NCI-H187 (cell line): Measurements from ENCODE around the gene KLHDC3.

Experiments
- DNase-seq, 2 experiments: peaks; one replicate each; lab custom pipeline; 2025; lab: John Stamatoyannopoulos, UW

KLHDC3 gene, protein sequence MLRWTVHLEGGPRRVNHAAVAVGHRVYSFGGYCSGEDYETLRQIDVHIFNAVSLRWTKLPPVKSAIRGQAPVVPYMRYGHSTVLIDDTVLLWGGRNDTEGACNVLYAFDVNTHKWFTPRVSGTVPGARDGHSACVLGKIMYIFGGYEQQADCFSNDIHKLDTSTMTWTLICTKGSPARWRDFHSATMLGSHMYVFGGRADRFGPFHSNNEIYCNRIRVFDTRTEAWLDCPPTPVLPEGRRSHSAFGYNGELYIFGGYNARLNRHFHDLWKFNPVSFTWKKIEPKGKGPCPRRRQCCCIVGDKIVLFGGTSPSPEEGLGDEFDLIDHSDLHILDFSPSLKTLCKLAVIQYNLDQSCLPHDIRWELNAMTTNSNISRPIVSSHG

DNA sequence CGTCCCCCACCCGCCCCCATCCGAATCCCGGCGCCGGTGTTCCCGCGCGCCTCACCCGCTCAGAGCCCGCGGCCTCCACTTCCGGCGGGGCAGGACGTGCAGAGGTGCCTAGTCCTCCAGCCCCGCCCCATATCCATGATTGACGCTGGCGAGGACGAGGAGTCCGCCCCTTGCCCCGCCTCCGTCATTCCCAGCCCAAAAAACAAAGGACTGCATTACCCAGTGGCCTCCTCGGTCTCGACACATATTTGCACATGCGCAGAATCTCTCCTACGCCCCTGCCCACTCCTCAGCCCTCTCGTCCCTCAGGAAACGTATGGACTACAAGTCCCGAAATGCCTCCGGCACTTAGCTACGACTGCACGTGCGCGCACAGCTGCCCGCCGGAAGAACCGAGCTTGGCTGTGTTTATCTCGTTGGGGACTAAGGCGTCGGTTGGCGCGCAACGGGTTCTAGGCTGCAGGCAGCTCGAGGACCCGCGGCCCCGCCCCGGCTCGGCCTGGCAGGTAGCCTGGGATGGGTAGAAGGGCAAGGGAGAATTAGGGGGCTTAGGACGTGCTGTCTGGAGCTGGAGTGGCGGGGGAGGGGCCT is at the start of gene KLHDC3, which contains the start of gene MEA1:
KLHDC3 (plus strand) TSS at position 407 of the 591 bp plus-strand sequence. CDS start 2,944 bp downstream, outside the sequence.
MEA1 (minus strand) TSS at position 104 of the 591 bp plus-strand sequence. CDS start 133 bp downstream, outside the sequence.
- DNase-seq, result peak; percentile 96 to 98

DNA sequence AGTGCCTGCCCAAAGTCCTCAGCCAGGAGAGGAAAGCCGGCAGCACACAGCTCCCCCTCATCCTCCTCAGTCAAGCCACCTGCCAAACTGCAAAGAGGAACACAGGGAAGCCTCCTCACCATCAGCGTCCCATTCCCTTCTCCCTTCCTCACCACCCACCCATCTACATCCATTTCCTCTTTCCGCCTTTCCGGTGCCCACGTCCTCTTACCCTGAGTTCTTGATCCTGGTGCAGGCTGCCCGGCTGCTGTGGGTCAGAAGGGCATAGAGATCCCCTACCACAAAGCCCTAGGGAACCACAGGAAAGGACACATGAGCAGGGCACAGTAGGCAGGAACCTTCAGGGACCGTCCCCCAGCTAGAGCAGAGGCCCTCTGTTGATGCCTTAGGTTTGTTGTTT is 47.5 kb upstream of the KLHDC3 start:
- DNase-seq, result no peak

DNA sequence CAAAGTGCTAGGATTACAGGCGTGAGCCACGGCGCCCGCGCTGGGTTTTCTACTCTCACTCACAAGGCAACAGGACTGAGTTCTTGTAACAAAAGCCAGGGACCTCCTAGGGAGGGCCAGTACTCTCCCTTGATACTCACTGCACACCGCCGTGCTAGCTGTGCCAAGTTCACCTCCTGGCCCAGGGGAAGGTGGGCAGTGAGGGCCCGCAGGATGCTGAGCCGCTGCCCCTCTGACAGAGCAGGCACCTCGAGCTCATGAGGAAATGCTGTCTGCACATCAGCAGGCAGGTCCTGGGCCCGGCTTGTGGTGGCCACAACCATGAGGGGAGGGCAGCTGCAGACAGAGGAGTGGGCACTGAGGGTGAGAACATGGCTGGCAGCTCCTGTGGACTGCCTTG is 46.8 kb upstream of the KLHDC3 start:
- DNase-seq, result no peak

DNA sequence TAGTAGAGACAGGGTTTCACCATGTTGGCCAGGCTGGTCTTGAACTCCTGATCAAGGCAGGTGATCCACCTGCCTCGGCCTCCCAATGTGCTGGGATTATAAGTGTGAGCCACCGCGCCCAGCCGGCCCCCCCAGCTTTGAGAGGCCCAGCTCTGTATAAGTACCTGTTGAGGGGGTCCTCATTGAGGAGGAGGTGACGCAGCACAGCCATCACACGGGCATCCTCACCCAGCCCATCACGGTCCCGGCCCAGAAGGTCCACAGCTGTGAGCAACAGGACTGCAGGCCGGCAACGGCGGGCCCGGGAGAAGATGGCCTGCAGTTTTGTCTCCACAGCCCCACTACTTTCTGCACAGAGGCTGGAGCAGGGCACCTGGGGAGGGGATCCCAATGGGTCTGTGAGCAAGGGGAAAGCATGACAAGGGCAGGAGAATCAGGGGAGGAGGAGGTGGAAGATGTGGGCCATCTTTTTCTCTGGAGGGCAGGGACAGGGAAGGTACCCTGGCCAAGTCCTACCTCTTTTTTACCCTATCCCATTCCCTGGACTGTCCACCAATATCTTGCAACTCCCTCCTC is 45.8 kb upstream of the KLHDC3 start:
- DNase-seq, result no peak

DNA sequence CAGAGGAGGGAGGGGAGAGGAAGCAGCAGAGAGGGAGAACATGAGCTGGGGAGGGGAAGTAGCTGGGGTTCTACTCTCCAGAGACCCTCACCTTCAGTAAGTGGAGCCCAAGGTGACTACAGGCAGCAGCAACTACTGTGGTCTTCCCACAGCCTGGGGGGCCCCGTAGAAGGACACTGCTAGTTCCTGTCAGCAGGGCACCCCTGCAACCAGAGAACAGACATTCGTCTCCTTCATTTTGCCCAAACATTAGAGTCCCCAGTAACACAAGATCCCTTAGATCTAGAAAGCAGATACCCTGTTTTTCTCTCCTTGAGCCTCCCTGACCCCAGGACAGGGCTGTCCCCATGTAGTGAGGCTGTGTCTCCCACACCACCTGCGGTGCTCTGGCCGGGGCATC is 45.3 kb upstream of the KLHDC3 start:
- DNase-seq, result no peak

DNA sequence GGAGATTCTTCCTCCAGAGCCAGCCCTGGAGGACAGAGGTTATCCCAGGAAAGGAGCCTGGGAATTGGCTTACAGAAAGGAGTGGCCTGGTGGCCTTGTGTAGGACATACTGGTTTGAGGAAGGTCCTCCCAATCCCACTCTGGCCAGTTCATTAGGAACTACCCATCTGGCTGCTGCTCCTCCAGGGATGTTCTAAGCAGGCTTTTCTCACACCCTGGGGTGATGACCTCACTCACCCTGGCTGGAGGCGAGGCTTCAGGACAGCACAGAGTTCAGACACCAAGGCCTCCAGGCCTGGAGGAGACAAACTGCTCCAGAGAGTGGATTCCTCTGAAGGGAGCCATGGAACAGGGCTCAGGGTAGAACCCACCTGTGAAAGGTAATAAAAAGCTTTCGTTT is 44.6 kb upstream of the KLHDC3 start:
- no peak for DNase-seq

DNA sequence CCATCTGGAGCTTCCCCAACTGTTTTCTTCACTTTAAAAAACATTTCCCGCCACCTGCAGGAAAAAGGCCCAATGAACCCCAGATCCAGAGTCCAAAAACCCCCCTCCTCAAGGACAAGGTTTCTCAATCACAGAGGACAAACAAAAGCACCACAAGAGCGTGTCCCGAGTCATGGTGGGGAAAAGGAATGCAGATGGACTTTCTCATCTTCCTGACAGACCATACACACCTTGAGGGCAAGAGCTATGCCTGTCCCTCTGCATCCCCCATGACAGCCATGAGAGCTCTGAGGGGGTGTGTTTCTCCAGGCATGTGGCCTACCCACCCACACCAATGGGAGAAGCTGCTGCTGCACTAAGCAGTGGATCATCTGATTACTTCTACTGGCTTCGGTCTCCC is 44.1 kb upstream of the KLHDC3 start:
- no peak for DNase-seq

DNA sequence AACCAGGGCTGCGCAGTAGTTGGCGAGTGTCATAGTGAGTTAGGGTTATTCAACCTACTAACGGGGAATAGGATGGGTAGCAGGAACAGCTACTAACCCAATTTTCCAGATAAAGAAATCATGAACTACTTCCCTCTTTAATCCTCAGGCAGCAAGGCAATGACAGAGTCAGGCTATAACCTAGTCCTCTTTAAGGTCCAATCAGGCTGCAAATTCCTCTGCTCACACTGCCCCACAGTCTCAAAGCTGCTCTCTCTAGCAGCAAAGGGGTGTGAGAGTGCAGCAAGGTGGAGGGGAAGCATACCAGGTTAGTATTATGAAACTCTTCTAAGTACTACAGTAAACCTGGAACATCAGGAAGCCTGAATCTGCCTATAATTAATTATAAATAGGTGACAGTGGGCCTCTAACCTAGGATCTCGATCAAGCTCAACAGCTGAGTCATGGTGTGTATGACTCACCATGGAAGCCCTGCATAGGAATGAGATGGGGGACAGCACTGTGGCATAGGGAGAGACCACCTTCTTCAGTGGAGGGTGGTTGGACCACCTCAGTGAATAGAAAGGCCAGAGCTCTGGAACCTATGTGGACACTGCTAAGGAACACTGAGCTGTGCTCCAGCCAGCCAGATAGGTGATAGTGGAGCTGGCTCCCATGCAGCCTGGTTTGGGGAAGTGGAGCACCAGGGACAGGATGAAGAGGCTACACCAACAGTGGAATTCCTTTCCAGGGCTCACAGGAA is 43.0 kb upstream of the KLHDC3 start:
- no peak for DNase-seq

DNA sequence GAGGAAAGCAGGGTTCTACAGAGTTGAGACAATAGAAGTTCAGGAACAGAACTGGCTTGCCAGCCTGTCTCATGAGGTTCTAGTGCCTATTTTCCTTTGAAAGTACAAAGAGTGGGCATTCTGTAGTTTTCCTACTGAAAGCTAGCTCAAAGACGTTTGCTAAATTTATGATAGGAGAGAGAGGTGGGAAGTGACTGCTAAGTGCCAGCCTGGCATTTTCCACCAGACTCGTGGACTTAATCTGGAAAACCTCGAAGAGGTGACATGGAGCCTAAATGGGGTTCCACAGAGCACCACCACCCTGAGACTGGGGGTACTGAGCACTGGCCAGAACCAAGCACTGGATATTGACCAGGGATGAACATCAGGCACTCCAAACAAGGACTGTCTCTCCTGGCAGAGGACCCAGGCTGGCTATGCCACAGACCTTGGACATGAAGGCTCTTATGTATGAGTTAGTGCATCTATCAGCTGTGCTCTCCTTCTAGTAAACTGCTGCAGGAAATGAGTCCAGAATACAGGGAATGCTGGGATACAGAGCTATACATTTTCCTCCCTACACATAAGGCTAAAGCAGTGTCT is 42.2 kb upstream of the KLHDC3 start:
- DNase-seq, result no peak

DNA sequence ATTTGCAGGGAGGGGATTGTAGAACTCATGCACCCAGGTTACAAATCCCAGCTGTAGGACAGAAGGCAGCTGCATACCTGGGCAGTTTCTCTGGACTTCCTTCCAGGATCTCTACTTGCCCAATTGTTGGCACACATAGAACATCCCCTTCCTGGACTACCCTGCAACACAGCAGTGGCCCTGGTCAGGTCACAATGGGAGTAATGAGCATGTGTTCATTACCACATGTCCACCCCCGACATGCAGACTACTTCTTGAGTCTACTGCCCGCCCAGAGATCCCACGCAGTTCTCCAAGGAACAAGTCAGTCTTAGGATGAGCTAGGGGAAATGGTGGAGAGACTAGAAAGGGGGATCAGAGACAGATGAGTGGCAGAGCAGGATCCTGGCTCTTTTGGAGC is 40.1 kb upstream of the KLHDC3 start:
- no peak for DNase-seq

DNA sequence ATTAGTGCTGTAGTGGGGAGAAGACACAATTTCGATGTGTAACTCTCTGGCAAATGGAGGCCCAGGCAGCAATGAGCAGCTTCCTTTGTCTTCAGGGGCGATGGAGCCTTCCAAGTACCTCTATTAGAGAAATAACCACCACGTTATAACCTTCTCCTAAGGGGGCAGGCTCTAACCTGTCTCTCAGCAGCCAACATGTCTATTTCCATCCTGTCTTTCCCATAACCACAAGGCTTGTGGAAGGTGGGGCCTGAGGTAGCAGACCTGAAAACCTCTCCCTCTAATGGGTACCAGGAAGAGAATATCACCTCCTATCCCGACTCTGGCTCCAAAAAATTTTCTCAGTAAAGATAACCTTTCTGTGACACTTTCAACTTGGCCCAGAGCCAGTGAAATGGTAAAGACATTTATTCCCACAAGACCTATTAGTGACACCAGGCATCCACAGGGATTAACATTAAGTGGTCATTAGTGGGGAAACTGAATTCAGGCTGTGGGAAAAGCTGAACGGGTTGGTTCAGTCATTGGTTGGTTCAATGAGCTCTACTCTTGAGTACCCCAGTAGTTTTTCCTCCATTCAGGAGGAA is 39.0 kb upstream of the KLHDC3 start:
- DNase-seq, result no peak

DNA sequence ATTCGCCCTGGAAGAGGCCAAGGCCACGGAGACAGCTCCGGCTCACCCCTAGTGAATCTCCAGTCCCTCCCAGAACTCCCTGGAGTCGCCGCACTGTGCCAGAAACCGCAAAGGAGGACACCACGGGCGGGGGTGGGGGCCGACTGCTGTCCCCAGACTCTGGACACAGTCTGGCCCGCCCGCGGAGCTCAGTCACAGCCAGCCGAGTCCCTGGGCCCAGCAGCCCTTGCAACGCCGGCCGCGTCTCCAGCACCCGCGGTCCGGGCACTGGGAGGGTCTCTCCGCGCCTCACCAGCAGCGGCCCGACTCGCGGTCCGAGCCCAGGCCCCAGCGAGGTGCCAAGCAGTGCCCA is 35.6 kb upstream of the KLHDC3 start:
- no peak for DNase-seq

DNA sequence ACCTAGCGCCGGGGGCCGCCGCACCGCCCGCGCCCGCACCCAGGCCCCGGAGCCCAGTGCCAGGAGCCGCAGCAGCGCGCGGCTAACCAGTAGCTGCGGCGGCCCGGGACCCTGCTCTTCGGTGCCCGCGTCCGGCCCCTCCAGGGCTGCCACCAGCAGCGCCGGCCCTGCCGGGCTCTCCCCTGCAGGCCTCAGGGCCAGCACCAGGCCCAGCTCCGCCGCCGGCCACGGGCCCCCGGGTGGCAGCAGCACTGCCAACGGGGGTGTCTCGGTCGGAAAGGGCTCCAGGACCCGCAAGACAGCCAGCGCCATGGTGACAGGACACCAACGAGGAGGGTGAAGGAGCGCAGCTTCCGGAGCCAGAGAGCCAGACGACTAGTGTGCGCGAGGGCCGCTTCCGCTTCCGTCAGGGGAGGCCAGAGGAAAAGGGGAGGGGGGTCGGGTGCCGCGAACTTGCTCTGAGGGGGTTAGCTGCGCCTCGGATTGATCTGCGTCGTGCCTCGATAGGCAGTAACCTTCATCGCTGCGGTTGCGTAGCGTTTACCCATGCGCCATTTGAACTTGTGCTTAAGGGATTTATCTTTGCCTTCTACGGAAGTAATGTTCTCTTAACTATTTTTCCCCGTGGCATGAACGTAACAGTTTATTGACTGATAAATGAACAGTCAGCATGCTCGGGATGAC is 35.1 kb upstream of the KLHDC3 start, which contains the start of gene PEX6:
PEX6 (minus strand) TSS at position 343 of the 684 bp plus-strand sequence; CDS start at position 312, 31 bp downstream.
- DNase-seq, result peak; percentile 74 to 77

DNA sequence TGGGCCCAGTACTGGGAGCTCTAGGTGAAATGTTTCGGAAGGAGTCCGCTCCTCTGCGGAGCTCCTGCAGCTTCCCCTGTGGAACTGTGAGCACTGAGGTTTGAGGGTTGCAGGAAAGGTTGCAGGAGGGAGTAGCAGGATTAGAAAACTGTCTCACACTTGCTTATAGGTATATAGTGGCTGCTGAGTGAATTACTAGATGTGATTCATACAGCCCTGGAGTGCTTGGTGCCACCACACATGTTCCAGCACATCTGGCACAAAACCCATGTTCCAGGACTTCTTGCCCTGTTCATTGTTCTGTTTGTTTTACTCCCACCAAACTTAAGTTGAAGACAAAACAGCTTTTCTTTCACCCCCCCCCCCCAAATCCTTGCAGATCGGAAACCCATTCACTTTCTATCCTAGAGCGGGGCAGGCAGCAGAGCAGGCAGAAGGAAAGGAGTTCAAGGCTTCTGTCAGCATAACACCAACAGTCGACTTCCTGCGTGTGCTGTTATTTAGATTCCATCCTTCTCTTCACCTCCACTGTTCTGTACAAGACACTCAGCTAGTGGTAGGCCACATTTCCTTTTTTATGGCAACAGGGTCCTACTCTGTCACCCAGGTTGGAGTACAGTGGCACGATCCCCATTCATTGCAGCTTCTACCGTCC is 34.4 kb upstream of the KLHDC3 start:
- DNase-seq, result no peak

DNA sequence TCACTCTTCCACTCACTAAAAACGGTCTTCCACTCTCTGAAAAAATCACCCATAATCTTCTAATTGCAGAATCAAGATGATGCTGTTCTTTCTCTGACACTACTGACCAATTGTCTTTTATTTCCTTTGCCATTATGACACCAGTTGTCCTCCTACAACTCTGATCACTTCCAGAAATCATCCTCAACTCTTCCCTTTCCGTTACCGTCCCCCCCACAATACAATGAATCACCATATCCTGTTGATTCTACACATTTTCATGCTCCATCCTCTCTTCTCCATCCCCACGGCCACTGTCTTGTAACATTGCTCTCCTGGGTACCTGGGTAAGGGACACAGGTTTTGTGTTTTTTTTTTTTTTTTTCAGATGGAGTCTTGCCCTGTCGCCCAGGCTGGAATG is 32.2 kb upstream of the KLHDC3 start:
- DNase-seq, result no peak

DNA sequence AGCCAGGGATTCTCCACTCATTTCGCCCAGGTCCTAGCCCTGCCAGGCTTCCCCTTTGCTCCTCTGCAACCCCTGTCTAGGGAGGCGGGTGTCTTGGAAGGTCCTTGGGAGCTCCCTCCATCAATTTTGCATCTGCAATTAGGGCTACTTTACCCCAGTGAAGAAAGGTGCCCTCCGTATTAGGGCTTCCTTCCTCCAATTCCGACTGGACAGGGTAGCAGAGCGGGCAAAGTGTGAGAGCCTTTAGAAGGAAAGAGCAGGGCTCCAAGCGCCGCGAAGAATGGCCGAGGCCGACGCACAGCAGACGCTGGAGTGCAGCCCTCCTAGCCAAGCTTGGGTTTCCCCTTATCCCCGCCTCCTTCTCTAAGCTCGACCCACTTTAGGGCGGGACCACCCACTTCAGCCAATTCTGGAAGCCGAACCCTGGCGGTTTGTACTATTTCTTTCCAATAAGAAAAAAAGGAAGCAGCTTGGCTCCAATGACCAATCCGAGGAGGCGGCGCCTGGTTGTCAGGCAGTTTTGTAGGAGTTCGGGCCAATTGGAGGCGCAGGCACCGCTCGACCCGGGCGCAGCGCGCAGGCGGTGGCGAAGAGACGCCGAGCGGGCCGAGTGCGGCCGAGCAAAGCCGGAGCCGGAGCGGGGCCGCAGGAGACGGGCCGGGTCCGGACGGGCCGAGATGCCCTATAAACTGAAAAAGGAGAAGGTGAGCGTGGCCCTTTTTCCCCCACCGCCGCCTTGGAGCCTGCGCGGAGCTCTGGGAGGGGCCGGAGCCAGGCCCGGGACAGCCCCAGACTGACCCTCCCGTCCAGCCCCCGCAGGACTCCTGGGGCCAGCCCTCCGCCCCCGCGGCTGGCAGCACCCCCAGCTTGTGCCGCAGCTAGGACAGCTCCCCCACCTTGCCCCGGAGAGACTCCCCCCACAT is 29.8 kb upstream of the KLHDC3 start, which contains the start of gene PPP2R5D:
PPP2R5D (plus strand) TSS at position 570 of the 923 bp plus-strand sequence; CDS start at position 678, 108 bp downstream.
- peak; percentile 91 to 95 for DNase-seq

DNA sequence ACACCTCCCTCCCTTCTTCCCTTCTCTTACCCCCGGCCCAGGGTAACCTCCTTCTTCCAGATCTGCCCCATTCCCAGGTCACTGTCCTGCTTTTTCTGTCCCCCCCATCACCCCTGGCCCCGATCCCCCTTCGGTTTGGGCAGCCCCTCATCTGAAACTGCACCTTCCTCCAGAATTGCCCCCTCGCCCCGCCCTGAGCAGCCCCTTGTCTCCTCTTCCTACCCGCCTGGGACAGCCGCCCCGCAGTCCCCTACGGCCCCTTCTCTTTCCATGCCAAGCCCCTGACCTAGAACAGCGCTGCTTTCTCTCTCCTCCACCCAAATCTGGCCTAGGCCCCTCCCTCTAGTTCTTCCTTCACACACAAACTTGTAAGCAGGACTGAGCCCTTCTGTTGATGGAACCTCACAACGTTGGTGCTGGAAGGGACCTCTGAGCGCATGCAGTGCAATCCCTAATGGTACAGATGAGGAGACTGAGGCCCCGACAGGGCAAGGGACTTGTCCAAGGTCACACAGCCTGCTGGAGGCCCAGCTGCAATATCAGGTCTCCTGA is 29.0 kb upstream of the KLHDC3 start:
- no peak for DNase-seq

DNA sequence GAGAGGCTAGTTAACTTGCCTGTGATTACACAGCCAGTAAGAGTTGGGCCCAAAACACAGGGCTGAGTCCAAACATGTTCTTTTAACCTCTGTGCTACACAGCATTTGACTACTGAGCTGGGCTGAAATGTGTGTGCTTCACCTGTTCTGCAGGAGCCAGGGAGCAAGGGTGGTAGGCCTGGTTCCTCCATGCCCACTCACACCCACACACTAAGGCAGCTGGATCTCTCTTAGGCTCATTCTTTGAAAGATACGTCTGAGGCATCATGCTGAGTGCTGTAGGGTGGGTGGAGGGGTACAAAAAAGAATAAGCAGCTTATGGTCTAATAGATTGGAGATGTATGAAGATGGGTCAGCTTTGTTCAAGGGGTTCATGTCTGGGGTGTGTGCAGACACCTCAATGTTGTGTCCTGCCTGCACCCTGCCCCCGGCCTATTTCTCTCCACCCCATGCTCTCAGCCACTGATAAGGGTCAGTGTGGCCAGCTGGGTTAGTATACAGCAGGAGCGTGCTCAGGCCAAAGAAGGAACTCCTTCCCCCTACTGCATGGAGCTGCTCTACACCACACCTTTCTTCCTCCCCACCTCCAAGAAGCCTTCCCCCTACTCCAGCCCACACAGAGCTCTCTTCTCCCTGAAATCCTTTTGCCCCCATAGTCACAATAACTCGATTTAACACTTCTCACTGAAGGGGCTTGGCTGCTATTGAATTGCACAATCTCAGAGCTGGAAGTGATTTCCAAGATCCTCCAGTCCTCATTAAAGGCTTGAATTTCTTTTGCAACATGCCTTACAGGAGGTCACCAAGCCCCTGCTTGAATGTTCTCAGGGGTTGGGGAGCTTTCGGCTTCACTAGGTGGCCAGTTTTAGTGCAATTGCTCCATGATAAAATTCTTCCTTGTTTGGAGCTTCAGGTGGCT is 26.3 kb upstream of the KLHDC3 start:
- no peak for DNase-seq
